Pancreas (tissue), 10 donors: ENCODE measurements around the gene TTLL4. TPM values are rescaled to one million over a fixed set of nuclear protein-coding genes. Genes with fewer than 3 reads are reported as not detected.

Experiments used
- ATAC-seq, 4 donors: fragments of 200-7000 bp; cut with Tn5 transposase; one replicate each; pipeline versions ENCODE4 v1.8.0 to v1.9.1; 2020; ENCODE audit warnings: mild to moderate bottlenecking in 4 of 4, moderate library complexity in 4 of 4
- DNase-seq, 6 donors: peaks; one replicate each; pipeline ENCODE4 v3.0.0-alpha.2; 2020
- FAIRE-seq: peaks from 2 replicates; lab custom pipeline; 2012; peaks lifted over from hg19 to GRCh38; lab: Jason Lieb, UNC
- H3K27ac ChIP-seq, 4 donors: fragments of 200-600 bp; sonication (generic); 1 replicate in 3 of 4; 2 replicates in 1 of 4; pipeline versions ENCODE4 v1.5.0 to v1.8.0; 2020
- H3K27me3 ChIP-seq, 4 donors: fragments of 200-600 bp; one replicate each; pipeline ENCODE4 v1.8.0; 2021
- H3K36me3 ChIP-seq, 3 donors: fragments of 200-600 bp; sonication (generic) in 1 of 3; one replicate each; pipeline versions ENCODE4 v1.5.0 to v1.8.0; 2020 to 2021
- H3K4me1 ChIP-seq, 3 donors: fragments of 200-600 bp; one replicate each; pipeline ENCODE4 v1.8.0; 2021
- H3K4me3 ChIP-seq, 4 donors: fragments of 200-600 bp; sonication (generic) in 2 of 4; one replicate each; pipeline versions ENCODE4 v1.5.0 to v1.8.0; 2020 to 2021
- H3K9me3 ChIP-seq, 4 donors: fragments of 200-600 bp; one replicate each; pipeline ENCODE4 v1.8.0; 2021
- WGBS, 2 donors: extraction: QIAGEN DNeasy Blood & Tissue Kit; methylation state at CpG; one replicate each; pipeline ENCODE4 v1.1.7; 2013; 5-methylcytosine and 5-hydroxymethylcytosine counted together
- intact Hi-C, 3 donors: fragments of 100-400 bp; cut with DNase I; formaldehyde crosslinking; loops; one replicate each; pipeline versions ENCODE4 v1.11.1 to v1.14.2; 2022
- polyA plus RNA-seq, 2 donors: library from polyadenylated mRNA; stranded (reverse); fragments of 200-250 nt; gene quantifications; one replicate each; pipeline ENCODE4 v1.2.3, GENCODE V29; 2013
- total RNA-seq, 6 donors: library from RNA; stranded (reverse); fragmentation: NEBNext Ultra II Directional in 4 of 6; extraction: Animal tissue kit (Norgen Biotek cat#: 25700) in 4 of 6; gene quantifications; one replicate each; pipeline versions ENCODE4 v1.2.1 to v1.2.4, GENCODE V29; 2021 to 2023
- TF ChIP-seq, protein P1 (sequence below), 4 donors: fragments of 200-600 bp; sonication (generic) in 3 of 4; IDR thresholded peaks; one replicate each; pipeline versions ENCODE4 v1.5.0 to v1.8.0; 2021; ENCODE audit warnings: antibody characterized with exemption in 4 of 4
- donor health status: healthy with polysubstance abuse.
- donor health status: DM: no; HTN: no; CAD: no; lungs with moderate emphysema.
- donor health status: DM: no; HTN: no; CAD: no.
- donor health status: control.
- donor health status: control.
- donor health status: Bipolar disorder and iron deficiency.
- donor health status: DM: yes; HTN: yes; CAD: no.
- donor health status: DM: no; HTN: no; CAD: no.
- donor health status: DM: no; HTN: no; CAD: no.
- donor health status: DM: yes; HTN: yes; CAD: no.

Gene TTLL4
- total and polyA plus RNA-seq, 8 donors = 12.0 to 25.3 (median 16.0) TPM

- H3K4me1 ChIP-seq = no peaks in the 10 kb centered on the region
- intact Hi-C loops = no loop called here
- DNase-seq (no peak), FAIRE-seq (no peak), ATAC-seq (no peak)
- H3K36me3 ChIP-seq = no peaks in the 10 kb centered on the region
- TF ChIP-seq, protein P1, sequence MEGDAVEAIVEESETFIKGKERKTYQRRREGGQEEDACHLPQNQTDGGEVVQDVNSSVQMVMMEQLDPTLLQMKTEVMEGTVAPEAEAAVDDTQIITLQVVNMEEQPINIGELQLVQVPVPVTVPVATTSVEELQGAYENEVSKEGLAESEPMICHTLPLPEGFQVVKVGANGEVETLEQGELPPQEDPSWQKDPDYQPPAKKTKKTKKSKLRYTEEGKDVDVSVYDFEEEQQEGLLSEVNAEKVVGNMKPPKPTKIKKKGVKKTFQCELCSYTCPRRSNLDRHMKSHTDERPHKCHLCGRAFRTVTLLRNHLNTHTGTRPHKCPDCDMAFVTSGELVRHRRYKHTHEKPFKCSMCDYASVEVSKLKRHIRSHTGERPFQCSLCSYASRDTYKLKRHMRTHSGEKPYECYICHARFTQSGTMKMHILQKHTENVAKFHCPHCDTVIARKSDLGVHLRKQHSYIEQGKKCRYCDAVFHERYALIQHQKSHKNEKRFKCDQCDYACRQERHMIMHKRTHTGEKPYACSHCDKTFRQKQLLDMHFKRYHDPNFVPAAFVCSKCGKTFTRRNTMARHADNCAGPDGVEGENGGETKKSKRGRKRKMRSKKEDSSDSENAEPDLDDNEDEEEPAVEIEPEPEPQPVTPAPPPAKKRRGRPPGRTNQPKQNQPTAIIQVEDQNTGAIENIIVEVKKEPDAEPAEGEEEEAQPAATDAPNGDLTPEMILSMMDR (IDR thresholded peaks at IDR 0.05) = no peak
- 96% methylated on average over 3 of the region's 3 CpGs for WGBS, 2 donors
- H3K9me3 ChIP-seq = peaks cover 0 to 3% (median 0%) of the 10 kb centered on the region in 4 donors
- H3K4me3 ChIP-seq = no peak overlapping the region
- H3K27ac ChIP-seq = no peak overlapping the region
- H3K27me3 ChIP-seq = no peaks in the 10 kb centered on the region
These were observed 19.0 kb downstream of the TTLL4 start for GRCh38 chr2:218729640-218730039.

GRCh38 chr2:218732052-218732760 lies 21.6 kb downstream of the TTLL4 start:
- no peak for DNase-seq
- no peak for ATAC-seq
- Histone ChIP-seq H3K9me3 (no peaks in the 10 kb centered on the region), H3K4me3 (no peak overlapping the region), H3K4me1 (no peaks in the 10 kb centered on the region), H3K27ac (peak overlapping the region in 2 of 4 donors; percentile 8 to 42), H3K27me3 (no peaks in the 10 kb centered on the region), H3K36me3 (no peaks in the 10 kb centered on the region)
- no peak for FAIRE-seq
- TF ChIP-seq, protein P1 (IDR thresholded peaks at IDR 0.05) = no peak
- 90 to 96% methylated on average over 5 of the region's 5 CpGs for WGBS, 2 donors
- intact Hi-C loops = no loop called here

- 75 to 87% methylated on average over 2 of the region's 2 CpGs for WGBS, 2 donors
- Histone ChIP-seq H3K4me1 (no peaks in the 10 kb centered on the region), H3K4me3 (no peak overlapping the region), H3K27me3 (no peaks in the 10 kb centered on the region), H3K27ac (peak overlapping the region in 2 of 4 donors; percentile 8 to 42), H3K36me3 (peaks cover 0 to 5% (median 0%) of the 10 kb centered on the region in 3 donors), H3K9me3 (no peaks in the 10 kb centered on the region)
- TF ChIP-seq, protein P1 (IDR thresholded peaks at IDR 0.05) = no peak
- intact Hi-C loops = no loop called here
- peak in 1 of 4 donors; percentile 7 for ATAC-seq
- no peak for FAIRE-seq
- no peak for DNase-seq
These were observed 22.1 kb downstream of the TTLL4 start for GRCh38 chr2:218732761-218733158.

- FAIRE-seq (no peak), DNase-seq (peak in 1 of 6 donors; percentile 48), ATAC-seq (peak in 2 of 4 donors; percentile 82 to 86)
- no peak overlapping the region for H3K4me3 ChIP-seq
- H3K27ac ChIP-seq = peak overlapping the region in 2 of 4 donors; percentile 13 to 49
- TF ChIP-seq, protein P1 (IDR thresholded peaks at IDR 0.05) = no peak
- peaks cover 0 to 11% (median 5%) of the 10 kb centered on the region in 3 donors for H3K36me3 ChIP-seq
- no peaks in the 10 kb centered on the region for H3K4me1 ChIP-seq
- 77 to 87% methylated on average over 6 of the region's 6 CpGs for WGBS, 2 donors
- H3K27me3 ChIP-seq = no peaks in the 10 kb centered on the region
- no peaks in the 10 kb centered on the region for H3K9me3 ChIP-seq
- intact Hi-C loops = no loop called here
These were observed 22.8 kb downstream of the TTLL4 start for GRCh38 chr2:218733171-218734021.
